DMS153 treated with DMSO at 0.1 percent for 48 hours (cell line): Measurements from ENCODE around the gene TRIM23.
"Not testable (repeated sequence)": the region's sequence is repeated elsewhere in the genome, so short reads cannot be mapped to it uniquely, and the experiment has no call there.

Experiments
- DNase-seq: peaks from one replicate; lab custom pipeline; 2025; ENCODE audit not compliant: unreplicated experiment; lab: John Stamatoyannopoulos, UW

TRIM23 gene

GRCh38 chr5:65624025-65624570, at the start of gene TRIM23:
Gene TRIM23, minus strand, starts transcription at chr5:65624333. Its CDS starts 59 bp downstream, at chr5:65624274.
- DNase-seq, result peak; percentile 69

GRCh38 chr5:65672796-65673195, 48.7 kb upstream of the TRIM23 start:
- DNase-seq, result no peak

GRCh38 chr5:65668696-65669095, 44.6 kb upstream of the TRIM23 start:
- no peak for DNase-seq

GRCh38 chr5:65663804-65664521, 39.8 kb upstream of the TRIM23 start:
- no peak for DNase-seq

- no peak for DNase-seq
These were observed 30.6 kb upstream of the TRIM23 start for GRCh38 chr5:65654713-65655112.

- no peak for DNase-seq
These were observed 27.0 kb upstream of the TRIM23 start for GRCh38 chr5:65651144-65651543.

GRCh38 chr5:65647941-65648340, 23.8 kb upstream of the TRIM23 start:
- no peak for DNase-seq

GRCh38 chr5:65646938-65647337, 22.8 kb upstream of the TRIM23 start:
- no peak for DNase-seq

GRCh38 chr5:65640240-65640639, 16.1 kb upstream of the TRIM23 start:
- DNase-seq, result no peak

- no peak for DNase-seq
These were observed 6.8 kb upstream of the TRIM23 start for GRCh38 chr5:65630981-65631380.

- DNase-seq, result no peak
These were observed 1.6 kb upstream of the TRIM23 start for GRCh38 chr5:65625743-65626142.

- peak; percentile 64 for DNase-seq
These were observed 730 bp upstream of the TRIM23 start, which contains the start of the genes SHLD3 and TRAPPC13 for GRCh38 chr5:65624571-65625555. Gene SHLD3, plus strand, starts transcription at chr5:65625027. Its CDS starts 4,561 bp downstream, at chr5:65629588. Gene TRAPPC13, plus strand, starts transcription at chr5:65625027. Its CDS starts 34 bp downstream, at chr5:65625061.

GRCh38 chr5:65623482-65623881, 651 bp downstream of the TRIM23 start:
- no peak for DNase-seq

GRCh38 chr5:65621961-65622360, 2.2 kb downstream of the TRIM23 start:
- not testable (repeated sequence) for DNase-seq

- DNase-seq, result no peak
These were observed 4.1 kb downstream of the TRIM23 start for GRCh38 chr5:65620021-65620420.

- no peak for DNase-seq
These were observed 11.7 kb downstream of the TRIM23 start for GRCh38 chr5:65612298-65612907.

- DNase-seq, result peak; percentile 1
These were observed 12.6 kb downstream of the TRIM23 start for GRCh38 chr5:65611524-65611923.

GRCh38 chr5:65601761-65602160, 22.4 kb downstream of the TRIM23 start:
- not testable (repeated sequence) for DNase-seq

- DNase-seq, result no peak
These were observed 35.4 kb downstream of the TRIM23 start for GRCh38 chr5:65588694-65589093.

- no peak for DNase-seq
These were observed 47.0 kb downstream of the TRIM23 start for GRCh38 chr5:65577141-65577540.
